Neuronal stem cell (in vitro differentiated cells): Measurements from ENCODE around the gene NUP93.
"Not testable (repeated sequence)": the region's sequence is repeated elsewhere in the genome, so short reads cannot be mapped to it uniquely, and the experiment has no call there.

Experiments used
- DNase-seq: peaks from one replicate; pipeline ENCODE4 v3.0.0-alpha.2; 2013; ENCODE audit warnings: low spot score
- H2AFZ ChIP-seq: one replicate; pipeline ENCODE4 v1.6.1; 2013; ENCODE audit warnings: mild to moderate bottlenecking, low read length, inconsistent platforms
- H2AK5ac ChIP-seq: 2 replicates; pipeline ENCODE4 v1.6.1; 2013; ENCODE audit warnings: low read depth, mild to moderate bottlenecking, inconsistent platforms, low read length, moderate library complexity, mixed read lengths
- H2BK120ac ChIP-seq: 2 replicates; pipeline ENCODE4 v1.6.1; 2013; ENCODE audit warnings: low read depth, mild to moderate bottlenecking, inconsistent platforms, low read length, moderate library complexity, mixed read lengths
- H2BK12ac ChIP-seq: one replicate; pipeline ENCODE4 v1.6.1; 2013; ENCODE audit warnings: low read length, inconsistent platforms
- H2BK15ac ChIP-seq: 2 replicates; pipeline ENCODE4 v1.6.1; 2013; ENCODE audit warnings: mild to moderate bottlenecking, low read length, inconsistent platforms, mixed read lengths
- H2BK5ac ChIP-seq: one replicate; pipeline ENCODE4 v1.6.1; 2013; ENCODE audit warnings: inconsistent platforms, mild to moderate bottlenecking, low read length, moderate library complexity
- H3K14ac ChIP-seq: one replicate; pipeline ENCODE4 v1.6.1; 2013; ENCODE audit warnings: low read length, inconsistent platforms
- H3K18ac ChIP-seq: 2 replicates; pipeline ENCODE4 v1.6.1; 2013; ENCODE audit warnings: low read length, inconsistent platforms
- H3K23ac ChIP-seq: 2 replicates; pipeline ENCODE4 v1.6.1; 2013; ENCODE audit warnings: low read depth, mild to moderate bottlenecking, mixed read lengths, low read length, inconsistent platforms; ENCODE audit not compliant: poor library complexity
- H3K27ac ChIP-seq: replicated peaks from 3 replicates; pipeline ENCODE4 v1.5.1; 2013; ENCODE audit warnings: low read length, inconsistent platforms
- H3K27me3 ChIP-seq, 3 experiments: 2 replicates each; pipeline ENCODE4 v1.6.1; 2013; ENCODE audit warnings: low read length in 3 of 3, mild to moderate bottlenecking in 2 of 3, inconsistent platforms in 1 of 3, low read depth in 1 of 3, mixed read lengths in 1 of 3, moderate library complexity in 1 of 3; ENCODE audit not compliant: control insufficient read depth in 3 of 3, insufficient read depth in 3 of 3
- H3K36me3 ChIP-seq, 2 donors: replicated peaks in 1 of 2; 2 replicates each; pipeline ENCODE4 v1.6.1; 2013; ENCODE audit warnings: low read length in 2 of 2; ENCODE audit not compliant: control insufficient read depth in 2 of 2, insufficient read depth in 2 of 2
- H3K4ac ChIP-seq: 2 replicates; pipeline ENCODE4 v1.6.1; 2013; ENCODE audit warnings: inconsistent platforms, mild to moderate bottlenecking, low read length, moderate library complexity
- H3K4me1 ChIP-seq, 2 donors: 1 replicate in 1 of 2; 2 replicates in 1 of 2; pipeline ENCODE4 v1.6.1; 2013; ENCODE audit warnings: low read length in 2 of 2, low read depth in 1 of 2; ENCODE audit not compliant: control insufficient read depth in 2 of 2, insufficient read depth in 1 of 2
- H3K4me2 ChIP-seq: one replicate; pipeline ENCODE4 v1.6.1; 2013; ENCODE audit warnings: mild to moderate bottlenecking, low read length, inconsistent platforms; ENCODE audit not compliant: insufficient read depth, poor library complexity, severe bottlenecking
- H3K4me3 ChIP-seq, 2 donors: 2 replicates each; pipeline ENCODE4 v1.5.1; 2013; ENCODE audit warnings: low read length in 2 of 2, mild to moderate bottlenecking in 2 of 2, inconsistent platforms in 1 of 2, moderate library complexity in 1 of 2
- H3K79me1 ChIP-seq: one replicate; pipeline ENCODE4 v1.6.1; 2013; ENCODE audit warnings: low read depth, mild to moderate bottlenecking, inconsistent platforms, low read length, moderate library complexity
- H3K9ac ChIP-seq: one replicate; pipeline ENCODE4 v1.6.1; 2013; ENCODE audit warnings: mild to moderate bottlenecking, low read depth, low read length, inconsistent platforms; ENCODE audit not compliant: poor library complexity
- H3K9me3 ChIP-seq, 2 donors: replicated peaks in 1 of 2; 2 replicates each; pipeline versions ENCODE3 to v1.6.1; 2013; ENCODE audit warnings: low read length in 2 of 2, mild to moderate bottlenecking in 2 of 2, inconsistent platforms in 1 of 2, low read depth in 1 of 2, mixed read lengths in 1 of 2, moderate library complexity in 1 of 2; ENCODE audit not compliant: control insufficient read depth in 2 of 2, insufficient read depth in 1 of 2
- H4K8ac ChIP-seq: one replicate; pipeline ENCODE4 v1.6.1; 2013; ENCODE audit warnings: low read depth, mild to moderate bottlenecking, inconsistent platforms, low read length, moderate library complexity
- H4K91ac ChIP-seq: one replicate; pipeline ENCODE4 v1.6.1; 2013; ENCODE audit warnings: low read length, low read depth, mild to moderate bottlenecking, inconsistent platforms; ENCODE audit not compliant: poor library complexity
- WGBS, 2 donors: extraction: QIAGEN DNeasy Blood & Tissue Kit; methylation state at CpG; one replicate each; pipeline ENCODE4 v1.1.7; 2013; ENCODE audit warnings: missing lambda C conversion rate in 2 of 2, mixed read lengths in 1 of 2; ENCODE audit not compliant: insufficient read length in 2 of 2, insufficient replicate concordance in 1 of 2; ENCODE audit errors: extremely low coverage in 2 of 2; 5-methylcytosine and 5-hydroxymethylcytosine counted together

NUP93 gene

GRCh38 chr16:56793492-56793891, 63.6 kb downstream of the NUP93 start:
- no peak overlapping the region for H2BK5ac ChIP-seq
- H2AFZ ChIP-seq, result no peak overlapping the region
- H3K36me3 ChIP-seq, result no peaks in the 10 kb centered on the region
- H2AK5ac ChIP-seq, result no peak overlapping the region
- peaks cover 0 to 2% (median 0%) of the 10 kb centered on the region in 3 experiments for H3K27me3 ChIP-seq
- no peak overlapping the region for H3K9ac ChIP-seq
- no peak overlapping the region for H3K14ac ChIP-seq
- H3K9me3 ChIP-seq, result no peaks in the 10 kb centered on the region
- no peak overlapping the region for H3K18ac ChIP-seq
- no peak overlapping the region for H2BK120ac ChIP-seq
- no peak overlapping the region for H3K4me2 ChIP-seq
- no peak overlapping the region for H2BK15ac ChIP-seq
- H4K8ac ChIP-seq, result no peak overlapping the region
- H3K4me3 ChIP-seq, result no peak overlapping the region
- H4K91ac ChIP-seq, result no peak overlapping the region
- WGBS, 2 donors, result no CpG with 5 or more reads among the region's 6 CpGs
- H3K27ac ChIP-seq, result no peak overlapping the region
- H2BK12ac ChIP-seq, result no peak overlapping the region
- H3K23ac ChIP-seq, result no peak overlapping the region
- peaks cover 0 to 8% of the 10 kb centered on the region in 2 donors for H3K4me1 ChIP-seq
- no peak for DNase-seq
- no peaks in the 10 kb centered on the region for H3K79me1 ChIP-seq
- no peak overlapping the region for H3K4ac ChIP-seq

- H2AFZ ChIP-seq, result no peak overlapping the region
- H3K79me1 ChIP-seq, result no peaks in the 10 kb centered on the region
- no peak overlapping the region for H2BK120ac ChIP-seq
- no peak overlapping the region for H3K18ac ChIP-seq
- no peaks in the 10 kb centered on the region for H3K36me3 ChIP-seq
- no peak overlapping the region for H3K23ac ChIP-seq
- WGBS, 2 donors, result no CpG with 5 or more reads among the region's 3 CpGs
- H4K8ac ChIP-seq, result no peak overlapping the region
- H3K9ac ChIP-seq, result no peak overlapping the region
- H3K4me2 ChIP-seq, result no peak overlapping the region
- no peak overlapping the region for H2BK12ac ChIP-seq
- no peak overlapping the region for H3K27ac ChIP-seq
- H3K4me3 ChIP-seq, result no peak overlapping the region
- no peak overlapping the region for H2AK5ac ChIP-seq
- no peak for DNase-seq
- H3K9me3 ChIP-seq, result no peaks in the 10 kb centered on the region
- H3K4me1 ChIP-seq, result peaks cover 0 to 8% of the 10 kb centered on the region in 2 donors
- H2BK15ac ChIP-seq, result no peak overlapping the region
- H4K91ac ChIP-seq, result no peak overlapping the region
- H3K27me3 ChIP-seq, result peaks cover 0 to 2% (median 0%) of the 10 kb centered on the region in 3 experiments
- no peak overlapping the region for H3K14ac ChIP-seq
- H3K4ac ChIP-seq, result no peak overlapping the region
- no peak overlapping the region for H2BK5ac ChIP-seq
Measured at GRCh38 chr16:56795011-56795410, 65.1 kb downstream of the NUP93 start.

DNA sequence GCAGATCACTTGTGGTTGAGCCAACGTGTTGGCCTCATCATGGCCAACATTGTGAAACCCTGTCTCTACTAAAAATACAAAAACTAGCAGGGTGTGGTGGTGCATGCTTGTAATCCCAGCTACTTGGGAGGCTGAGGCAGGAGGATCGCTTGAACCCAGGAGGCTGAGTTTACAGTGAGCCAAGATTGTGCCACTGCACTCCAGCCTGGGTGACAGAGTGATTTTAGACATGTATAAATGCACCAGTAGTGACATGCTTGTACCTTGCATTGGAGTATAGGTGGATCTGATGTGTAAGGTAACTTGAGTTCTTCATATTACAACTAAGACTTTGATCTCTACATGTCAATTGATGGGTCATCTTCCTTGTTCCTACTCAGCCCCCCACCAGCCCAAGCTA, 67.1 kb downstream of the NUP93 start:
- H2BK12ac ChIP-seq, H2AFZ ChIP-seq: not testable (repeated sequence)
- WGBS, 2 donors, result no CpG with 5 or more reads among the region's 2 CpGs

DNA sequence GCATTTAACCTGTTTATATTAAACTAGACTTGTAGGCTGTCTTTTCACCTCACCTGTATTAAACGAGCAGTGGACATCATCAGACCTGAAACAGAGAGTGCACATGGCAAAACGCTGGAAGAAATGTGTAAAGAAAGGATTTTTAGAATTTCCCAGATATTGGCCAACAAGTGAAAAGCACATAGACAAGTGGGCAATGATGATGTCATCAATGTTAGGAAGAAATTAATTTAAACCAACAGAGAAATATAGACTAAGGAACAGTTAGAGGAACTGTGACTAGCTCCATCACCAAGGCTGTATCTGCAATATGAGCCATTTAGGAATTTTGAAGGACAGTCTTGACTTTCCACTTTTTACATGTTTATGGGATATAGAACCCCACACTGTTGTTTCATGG, 67.9 kb downstream of the NUP93 start:
- Histone ChIP-seq H3K14ac (no peak overlapping the region), H2AFZ (no peak overlapping the region), H3K79me1 (no peaks in the 10 kb centered on the region), H3K9me3 (no peaks in the 10 kb centered on the region), H2BK120ac (no peak overlapping the region), H3K4me3 (no peak overlapping the region), H2BK12ac (no peak overlapping the region), H3K9ac (no peak overlapping the region), H3K4me2 (no peak overlapping the region), H2BK15ac (no peak overlapping the region), H4K8ac (no peak overlapping the region), H3K27me3 (no peaks in the 10 kb centered on the region), H3K18ac (no peak overlapping the region), H2AK5ac (no peak overlapping the region), H3K36me3 (no peaks in the 10 kb centered on the region), H3K27ac (no peak overlapping the region), H2BK5ac (no peak overlapping the region), H3K4me1 (peaks cover 0 to 19% of the 10 kb centered on the region in 2 donors), H4K91ac (no peak overlapping the region), H3K23ac (no peak overlapping the region), H3K4ac (no peak overlapping the region)
- DNase-seq, result no peak
- WGBS, 2 donors, result no CpG with 5 or more reads among the region's 2 CpGs

More for the DNA sequence above, 67.1 kb downstream of the NUP93 start:
- not testable (repeated sequence) for H3K27ac ChIP-seq, H2BK5ac ChIP-seq, H3K27me3 ChIP-seq, H3K9me3 ChIP-seq, H2AK5ac ChIP-seq, H2BK15ac ChIP-seq, H3K4ac ChIP-seq, H3K9ac ChIP-seq, H4K91ac ChIP-seq, H3K18ac ChIP-seq, H4K8ac ChIP-seq, H3K23ac ChIP-seq, H3K4me3 ChIP-seq, H3K14ac ChIP-seq, H3K79me1 ChIP-seq, H2BK120ac ChIP-seq, H3K4me2 ChIP-seq, DNase-seq, H3K36me3 ChIP-seq
- peaks cover 0 to 19% of the 10 kb centered on the region in 2 donors for H3K4me1 ChIP-seq
